Stimulated activated CD4-positive, alpha-beta T cell treated with anti-CD3 and anti-CD28 coated beads, TNF-alpha, amount 100 ng/mL, for 1 hour (primary cell): ENCODE measurements around the gene IFNG.
"Not testable (repeated sequence)": the region's sequence is repeated elsewhere in the genome, so short reads cannot be mapped to it uniquely, and the experiment has no call there.

Source experiments
- DNase-seq, 3 donors: peaks; one replicate each; pipeline ENCODE4 v3.0.0-alpha.2; 2020; ENCODE audit warnings: low read depth in 3 of 3, low spot score in 1 of 3

Gene IFNG

DNA sequence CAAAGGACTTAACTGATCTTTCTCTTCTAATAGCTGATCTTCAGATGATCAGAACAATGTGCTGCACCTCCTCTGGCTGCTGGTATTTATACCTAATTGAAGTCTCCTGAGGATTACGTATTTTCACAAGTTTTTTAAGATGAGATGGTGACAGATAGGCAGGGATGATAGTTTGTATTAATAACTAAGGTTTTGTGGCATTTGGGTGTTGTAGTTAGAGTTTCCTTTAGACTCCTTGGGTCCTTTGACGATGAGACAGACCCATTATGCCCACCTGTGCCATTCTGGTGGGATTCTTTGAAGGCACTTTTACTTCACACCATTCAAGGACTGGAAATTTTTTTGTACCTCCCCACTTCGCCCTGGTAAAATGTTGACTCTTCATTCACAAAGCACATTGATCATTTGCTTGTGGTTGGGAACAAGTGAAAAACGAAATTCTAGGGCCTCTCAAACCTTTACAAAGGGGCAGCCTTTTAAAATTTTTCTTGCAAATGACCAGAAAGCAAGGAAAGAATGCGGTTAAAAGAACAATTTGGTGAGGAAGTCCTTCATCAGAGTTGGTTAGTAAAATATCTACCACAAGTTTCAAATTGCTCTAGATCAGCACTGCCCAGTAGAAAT lies at the start of gene IFNG:
Gene IFNG, minus strand, starts transcription at position 60 of the 624 bp plus-strand sequence. CDS start 125 bp downstream, outside the sequence.
- DNase-seq, result no peak

DNA sequence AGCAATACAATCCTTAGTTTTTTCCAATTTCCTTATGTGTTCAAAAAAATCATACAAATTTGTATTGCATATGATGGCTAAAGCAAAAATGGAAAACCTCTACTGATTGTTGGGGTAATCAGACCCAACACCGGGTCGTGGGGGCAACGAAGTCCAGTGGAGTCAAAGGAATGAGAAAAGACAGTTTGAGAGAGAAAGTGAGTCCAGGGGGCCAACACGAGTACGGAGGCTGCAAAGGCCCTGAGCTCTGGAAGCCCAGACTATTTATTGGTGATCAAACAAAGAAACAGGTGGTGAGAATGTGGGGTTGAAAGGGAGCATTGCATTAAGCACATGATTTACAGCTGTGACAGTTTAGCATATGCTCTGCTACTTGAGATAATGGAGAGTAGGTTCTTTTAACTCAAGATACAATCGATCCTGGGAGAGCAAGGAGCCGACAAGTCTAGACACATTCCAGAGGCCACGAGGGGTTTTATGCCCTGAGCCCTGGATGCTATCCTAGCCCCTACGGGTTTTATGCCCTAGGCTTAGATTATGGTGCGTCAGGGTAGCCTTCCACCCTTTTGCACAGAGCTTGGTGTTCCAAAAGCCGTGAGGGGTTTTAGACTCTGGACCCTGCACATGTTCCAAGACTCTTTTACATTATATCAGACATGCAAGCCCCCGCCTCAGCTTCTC lies 49.6 kb upstream of the IFNG start:
- DNase-seq, result not testable (repeated sequence)

DNA sequence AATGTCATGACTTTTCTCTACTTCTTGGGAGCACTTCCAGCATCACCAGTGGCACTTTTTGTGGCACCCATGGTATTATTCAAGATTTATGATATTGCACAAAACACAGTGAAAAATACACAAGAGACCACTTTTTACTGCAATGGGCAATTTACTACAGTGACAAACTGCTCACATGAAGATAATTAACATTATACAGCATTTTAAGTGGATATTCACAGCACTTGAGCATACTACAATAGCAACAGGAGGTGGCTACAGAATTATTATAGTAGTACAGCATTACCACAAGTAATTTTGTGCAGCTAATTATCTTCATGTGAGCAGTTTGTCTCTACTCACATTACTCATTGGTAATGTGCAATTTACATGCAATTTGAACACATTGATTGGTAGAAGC lies 47.7 kb upstream of the IFNG start:
- DNase-seq, result no peak

DNA sequence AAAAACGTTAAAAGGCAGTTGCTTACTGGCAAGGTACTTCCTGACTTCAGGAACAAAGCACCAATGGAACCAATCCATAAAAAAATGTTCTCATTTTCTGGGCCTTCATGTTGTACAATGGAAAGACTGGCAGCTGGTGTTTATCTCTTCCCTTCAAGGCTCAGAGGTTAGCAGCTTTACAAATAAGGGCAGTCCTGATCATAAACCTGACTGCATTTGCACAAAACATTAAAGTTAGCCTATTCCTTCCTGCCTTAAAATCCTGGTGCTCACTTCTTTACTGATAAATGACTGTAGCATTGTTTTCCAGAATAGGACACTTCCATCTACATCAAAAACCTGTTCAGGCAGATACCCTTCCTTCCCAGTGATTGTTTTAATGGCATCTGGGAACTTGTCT lies 46.9 kb upstream of the IFNG start:
- no peak for DNase-seq

DNA sequence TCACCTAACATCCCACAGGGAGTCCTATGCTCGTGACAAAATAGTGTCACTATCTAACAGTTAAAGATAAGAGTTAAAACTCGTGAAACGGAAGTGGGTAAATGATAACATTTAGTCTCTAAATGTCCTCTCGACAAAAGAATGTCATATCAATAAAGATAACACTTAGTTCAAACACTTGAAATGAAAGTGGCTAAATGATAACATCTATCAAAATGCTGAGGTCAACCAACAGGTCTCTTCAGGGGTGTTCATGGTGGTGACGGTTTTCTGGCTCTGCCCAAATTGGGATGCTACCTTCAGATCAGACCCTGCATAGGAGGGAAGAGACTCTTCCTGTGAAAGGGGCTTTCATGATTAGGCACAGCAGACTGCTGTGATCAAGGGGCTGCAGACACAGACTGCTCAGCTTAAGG lies 43.9 kb upstream of the IFNG start:
- DNase-seq, result no peak

DNA sequence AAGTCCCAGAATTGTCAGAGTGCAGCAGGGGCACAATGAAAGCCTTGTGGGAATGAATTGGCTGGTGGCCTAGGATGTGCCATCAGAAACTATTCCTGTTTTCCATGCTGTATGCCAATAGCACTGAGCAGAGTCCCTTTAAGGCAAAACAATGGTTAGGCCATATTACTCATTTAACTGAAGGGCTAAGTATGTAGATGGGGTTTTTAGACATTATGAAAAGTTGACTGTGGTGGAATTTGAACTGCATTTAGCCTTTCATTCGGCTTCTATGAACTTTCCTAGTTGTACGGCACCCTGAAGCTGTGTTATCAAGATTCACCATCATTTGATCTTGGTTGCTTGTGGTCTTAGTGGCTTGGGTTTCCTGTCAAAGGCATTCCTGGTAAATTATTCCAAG lies 41.3 kb upstream of the IFNG start:
- DNase-seq, result no peak

DNA sequence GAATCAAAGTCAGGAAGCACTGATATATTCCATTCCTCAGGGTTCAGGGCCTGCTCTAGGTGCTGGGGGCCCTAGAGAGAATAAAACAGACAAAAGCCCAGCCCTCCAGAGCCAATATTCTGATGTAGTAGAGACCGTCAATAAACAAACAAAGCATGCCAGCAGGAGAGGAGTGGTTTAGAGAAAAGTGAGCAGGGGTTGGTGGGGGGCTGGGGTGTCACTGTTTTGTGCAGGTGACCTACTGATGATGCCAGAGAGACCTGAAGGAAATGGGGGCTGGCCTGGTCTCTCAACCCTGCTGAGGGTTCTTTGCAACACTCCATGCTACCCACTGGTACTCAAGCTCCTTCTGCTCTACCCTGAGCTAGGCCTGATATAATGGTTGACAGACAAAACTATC lies 39.6 kb upstream of the IFNG start:
- DNase-seq, result no peak

DNA sequence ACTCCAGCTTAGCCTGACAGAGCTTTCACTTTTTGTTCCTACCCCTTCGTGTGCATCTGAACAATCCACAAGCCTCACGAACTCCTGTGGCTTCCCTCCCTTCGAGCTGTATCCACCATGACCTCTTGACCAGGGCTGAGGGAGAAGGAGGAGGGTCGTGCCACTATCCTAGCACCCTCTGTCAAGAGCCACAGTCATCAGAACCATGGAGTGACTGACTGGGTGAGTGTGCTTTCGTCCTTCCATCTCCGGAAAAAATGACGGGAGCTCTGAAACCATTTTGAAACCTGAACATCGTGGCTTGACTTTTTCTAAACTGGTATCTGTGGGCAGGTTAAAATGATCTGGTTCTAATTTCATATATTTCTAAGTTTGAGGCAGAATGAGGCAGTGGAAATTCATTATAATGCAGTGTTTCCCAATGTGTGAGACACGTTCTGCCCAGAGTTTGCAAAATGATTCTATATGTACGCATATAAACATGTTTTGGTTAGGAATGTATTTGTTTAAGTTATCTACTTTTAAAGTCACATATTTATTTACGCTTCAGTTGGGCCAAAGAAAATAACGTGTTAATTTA lies 39.1 kb upstream of the IFNG start:
- DNase-seq, result no peak

DNA sequence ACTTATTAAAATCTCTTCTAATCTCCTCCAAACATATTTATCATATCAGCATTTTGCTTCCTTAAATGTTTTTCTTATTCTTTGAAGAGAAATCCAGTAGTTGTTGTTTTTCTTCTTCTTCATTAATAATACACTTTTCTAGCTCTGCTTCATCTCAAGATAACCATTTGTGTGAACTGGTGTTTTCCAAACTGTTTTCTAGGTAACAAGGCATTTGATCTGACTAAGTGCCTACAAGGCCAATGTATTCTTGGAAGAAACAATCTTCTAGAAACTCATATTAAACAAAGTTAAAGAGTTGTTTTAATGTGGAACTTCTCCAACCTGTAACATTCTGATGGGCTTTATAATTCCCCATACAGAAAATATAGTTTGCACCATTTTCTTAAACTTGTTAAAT lies 30.8 kb upstream of the IFNG start:
- no peak for DNase-seq

DNA sequence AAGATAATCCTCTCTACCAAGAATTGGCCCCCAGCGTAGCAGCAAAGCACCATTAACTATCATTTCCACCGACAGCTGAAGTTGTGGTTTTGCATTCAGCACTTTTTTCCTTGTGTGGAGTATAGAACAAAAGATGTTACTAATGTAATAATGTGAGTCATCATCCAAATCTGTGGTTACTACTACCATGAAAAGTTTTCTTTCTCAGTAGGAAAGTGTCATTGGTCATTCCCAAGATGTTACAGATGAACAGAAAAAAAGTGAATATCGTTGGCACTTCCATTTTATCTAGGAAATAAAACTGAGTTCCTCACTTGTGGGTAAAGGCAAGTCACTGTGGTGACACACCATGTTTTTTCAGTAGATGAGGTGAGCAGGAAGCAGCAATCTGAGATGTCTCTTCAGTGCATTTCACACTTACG lies 30.3 kb upstream of the IFNG start:
- peak in 1 of 3 donors; percentile 5 for DNase-seq

DNA sequence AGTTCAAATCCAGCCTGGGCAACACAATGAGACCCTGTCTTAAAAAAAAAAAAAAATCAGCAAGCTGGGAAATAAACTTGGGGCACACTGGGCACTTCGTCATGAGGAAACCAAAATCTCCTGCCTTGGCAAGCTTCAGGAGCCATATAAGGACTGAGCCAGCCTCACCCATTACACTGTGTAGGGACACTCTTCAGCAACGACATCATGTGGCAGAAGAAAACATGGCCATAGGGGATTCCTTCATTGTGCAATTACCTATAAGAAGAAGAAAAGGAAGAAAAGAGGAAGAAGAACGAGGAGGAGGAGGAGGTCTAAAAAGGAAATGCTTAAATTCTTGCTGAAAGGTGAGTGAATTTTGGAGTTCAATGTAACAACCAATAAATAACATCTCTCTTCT lies 26.1 kb upstream of the IFNG start:
- no peak for DNase-seq

DNA sequence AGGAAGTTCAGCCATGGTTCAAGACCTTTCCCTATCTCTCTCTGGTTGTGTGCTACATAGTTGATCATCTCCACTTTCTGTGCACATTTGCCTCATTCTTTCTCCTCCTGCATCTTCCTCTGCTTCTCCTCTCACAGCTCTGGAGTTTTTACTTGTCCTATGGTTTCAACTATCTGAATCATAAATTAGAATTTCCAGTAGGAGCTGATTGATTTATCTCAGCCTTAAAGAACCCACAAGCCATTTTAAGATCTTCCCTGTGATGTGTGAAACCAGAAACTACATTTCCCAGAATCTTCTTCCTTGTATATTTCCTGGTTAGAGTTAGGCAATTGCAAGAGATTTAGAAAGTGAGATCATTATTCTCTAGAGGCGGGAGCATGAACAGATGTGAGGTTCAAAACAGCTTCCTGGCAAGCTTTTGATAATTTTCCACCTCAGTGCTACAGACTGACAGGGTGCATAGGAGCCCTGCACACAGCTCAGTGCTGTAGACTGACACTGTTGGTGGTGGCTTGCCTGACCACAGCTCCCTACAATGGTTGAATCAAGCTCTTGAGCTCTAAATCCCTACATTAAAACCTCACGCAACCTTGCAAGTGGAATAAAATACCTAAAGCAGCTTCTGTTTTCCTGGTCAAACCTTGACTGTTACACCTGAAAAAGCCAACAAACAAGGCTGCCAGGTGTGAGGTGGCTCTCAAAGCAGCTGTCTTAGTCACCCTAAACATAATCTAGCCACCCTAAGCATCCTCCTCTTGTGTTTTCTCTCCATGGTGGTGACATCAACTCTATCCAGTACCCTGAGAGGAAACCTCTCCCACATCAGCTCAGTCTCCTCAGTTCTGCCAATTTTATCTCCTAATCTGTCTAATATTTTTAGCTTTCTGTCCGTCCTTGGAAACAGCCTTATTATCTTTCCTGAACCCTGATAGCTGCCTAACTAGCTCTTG lies 21.5 kb upstream of the IFNG start:
- no peak for DNase-seq

DNA sequence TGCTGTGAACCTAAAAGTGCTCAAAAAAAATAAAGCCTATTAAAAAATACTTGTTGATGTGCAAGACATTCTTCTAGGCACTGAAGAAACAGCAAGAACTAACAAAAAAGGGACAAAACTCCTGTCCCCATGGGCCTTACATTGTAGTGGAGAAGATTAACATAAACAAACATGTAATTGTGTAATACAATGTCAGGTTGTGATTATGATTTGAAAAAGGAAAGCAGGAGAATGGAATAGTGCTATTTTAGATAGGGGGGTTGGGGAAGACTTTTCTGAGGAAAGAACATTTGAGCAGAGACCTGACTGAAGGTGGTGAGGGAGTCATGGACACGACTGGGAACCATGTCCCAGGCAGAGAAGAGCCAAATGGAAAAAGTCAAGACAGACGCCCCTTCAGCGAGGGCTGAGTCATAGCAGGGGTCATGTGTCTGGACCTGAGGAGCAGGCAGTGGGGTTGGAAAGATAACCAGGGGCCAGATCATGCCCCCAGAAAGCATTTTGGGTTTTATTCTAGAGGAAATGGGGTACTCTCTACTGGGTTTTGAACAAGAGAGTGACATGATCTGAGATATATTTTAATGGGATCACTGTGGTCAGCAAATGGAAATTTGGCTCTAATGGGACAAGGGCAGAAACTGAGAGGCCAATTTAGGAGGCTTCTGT lies 19.4 kb upstream of the IFNG start:
- DNase-seq, result no peak

DNA sequence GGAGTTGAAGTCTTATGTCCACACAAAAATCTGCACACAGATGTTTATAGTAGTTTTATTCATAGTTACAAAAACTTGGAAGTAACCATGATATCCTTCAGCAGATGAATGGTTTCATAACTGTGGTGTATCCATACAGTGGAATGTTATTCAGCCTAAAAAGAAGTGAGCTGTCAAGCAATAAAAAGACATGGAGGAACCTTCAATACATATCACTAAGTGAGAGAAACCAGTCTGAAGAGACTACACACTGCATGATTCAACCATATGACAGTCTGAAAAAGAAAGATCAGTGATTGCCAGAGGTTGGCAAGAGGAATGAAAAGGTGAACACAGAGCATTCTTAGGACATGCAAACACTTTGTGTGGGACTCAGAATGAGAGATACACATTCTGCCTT lies 18.6 kb upstream of the IFNG start:
- no peak for DNase-seq

DNA sequence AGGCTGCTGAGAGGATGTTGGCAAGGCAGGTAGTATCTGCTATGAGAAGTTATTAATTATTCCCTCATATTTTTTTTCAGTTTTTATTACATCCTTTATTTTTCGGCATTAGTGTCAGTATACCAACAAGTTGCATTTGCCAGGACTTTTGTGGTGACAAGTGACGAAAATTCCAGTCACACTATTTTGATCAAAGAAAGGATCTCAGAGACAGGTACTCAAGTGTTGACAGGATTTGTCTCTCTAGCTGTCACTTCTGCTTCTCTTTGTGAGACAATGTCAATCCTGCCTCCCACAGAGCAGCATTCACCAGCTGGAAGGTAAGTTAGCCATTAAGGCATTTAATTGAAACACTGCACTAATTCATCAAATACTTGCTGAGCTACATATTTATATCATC lies 18.0 kb upstream of the IFNG start:
- DNase-seq, result no peak

DNA sequence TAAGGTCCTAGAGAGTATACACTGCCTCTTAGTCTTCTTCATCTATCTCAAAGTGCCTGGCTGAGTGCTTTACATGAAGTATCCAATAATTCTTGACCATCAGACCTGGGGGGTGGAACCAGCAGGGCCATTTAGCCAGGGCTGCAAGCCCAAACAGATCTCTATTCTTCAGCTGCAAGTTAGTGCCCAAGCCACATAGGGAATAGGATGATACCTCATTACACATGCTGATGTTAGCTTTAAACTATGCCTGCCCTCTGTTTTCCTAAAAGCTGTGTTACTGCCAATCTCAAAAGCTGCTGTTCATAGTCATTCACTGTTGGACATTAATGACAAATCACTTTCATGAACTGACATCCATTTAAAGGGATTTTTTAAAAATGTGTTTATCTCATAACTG lies 16.7 kb upstream of the IFNG start:
- no peak for DNase-seq

DNA sequence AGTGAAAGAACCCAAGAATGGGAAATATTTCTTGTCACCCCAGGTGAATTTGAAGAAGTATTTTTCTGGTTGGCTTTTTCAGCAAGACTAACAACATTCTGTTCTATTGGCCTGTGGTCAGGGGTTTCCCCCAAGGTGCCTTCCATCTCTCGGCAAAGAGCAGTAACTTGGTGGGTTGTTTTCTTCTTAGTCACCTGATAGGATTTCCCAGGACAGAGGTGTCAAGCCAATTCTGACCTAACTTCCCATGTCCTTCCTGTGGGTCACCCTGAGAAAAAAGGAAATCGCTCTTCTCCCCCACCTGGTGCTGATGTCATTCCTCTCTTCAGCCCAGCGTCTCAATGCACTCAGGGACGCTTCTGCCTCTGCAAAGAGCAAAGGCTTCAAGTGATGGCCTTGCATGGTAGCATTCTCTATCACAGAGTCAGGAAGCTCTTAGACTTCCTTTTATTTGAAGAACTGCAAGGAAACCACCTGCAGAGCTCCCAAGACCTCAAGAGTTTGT lies 16.1 kb upstream of the IFNG start:
- DNase-seq, result peak; percentile 6 to 35 (median 23)

DNA sequence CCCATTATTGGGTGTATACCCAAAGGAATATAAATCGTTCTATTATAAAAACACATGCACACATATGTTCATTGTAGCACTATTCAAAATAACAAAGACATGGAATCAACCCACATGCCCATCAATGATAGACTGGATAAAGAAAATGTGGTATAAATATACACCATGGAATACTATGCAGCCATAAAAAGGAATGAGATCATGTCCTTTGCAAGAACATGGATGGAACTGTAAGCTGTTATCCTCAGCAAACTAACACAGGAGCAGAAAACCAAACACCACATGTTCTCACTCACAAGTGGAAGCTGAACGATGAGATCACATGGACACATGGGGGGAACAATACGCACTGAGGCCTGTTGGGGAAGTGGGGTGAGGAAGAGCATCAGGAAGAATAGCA lies 15.2 kb upstream of the IFNG start:
- not testable (repeated sequence) for DNase-seq

DNA sequence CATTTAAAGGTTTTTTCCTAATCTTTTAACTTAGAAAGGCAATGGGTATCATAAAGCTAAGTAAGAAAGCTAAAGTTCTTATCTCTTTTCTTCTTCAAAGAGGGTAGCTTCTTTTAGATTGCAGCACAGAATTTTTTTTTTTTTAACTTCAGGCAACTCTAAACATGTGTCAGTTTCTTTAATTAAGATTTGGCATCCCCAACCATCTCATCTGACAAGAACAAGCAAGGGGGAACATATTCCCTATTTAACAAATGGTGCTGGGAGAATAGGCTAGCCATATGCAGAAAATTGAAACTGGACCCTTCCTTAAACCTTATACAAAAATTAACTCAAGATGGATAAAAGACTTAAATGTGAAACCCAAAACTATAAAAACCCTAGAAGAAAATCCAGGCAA lies 14.3 kb upstream of the IFNG start:
- DNase-seq, result no peak

DNA sequence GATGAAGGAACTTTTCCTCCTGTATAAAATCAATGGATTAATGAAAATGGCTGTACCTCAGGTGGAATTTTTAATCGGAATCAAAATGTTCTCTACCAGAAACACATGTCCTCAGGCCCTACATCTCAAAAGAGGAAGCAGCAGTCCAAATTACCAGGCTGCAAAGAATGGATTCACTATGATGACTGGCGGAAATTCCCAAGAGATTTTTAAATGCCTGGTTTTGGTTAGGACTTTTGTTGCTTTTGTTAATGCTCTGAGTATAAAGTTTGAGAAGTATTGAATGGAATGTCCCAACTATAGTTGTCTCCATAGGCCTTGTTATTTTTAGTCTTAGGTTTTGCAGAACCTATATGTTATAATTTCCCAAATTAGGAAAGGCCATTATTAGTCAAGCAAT lies 11.2 kb upstream of the IFNG start:
- DNase-seq, result no peak
